ENCODE results near the gene FAM171A2.
"Not testable (repeated sequence)": the region's sequence is repeated elsewhere in the genome, so short reads cannot be mapped to it uniquely, and the experiment has no call there.

Gene FAM171A2

DNA sequence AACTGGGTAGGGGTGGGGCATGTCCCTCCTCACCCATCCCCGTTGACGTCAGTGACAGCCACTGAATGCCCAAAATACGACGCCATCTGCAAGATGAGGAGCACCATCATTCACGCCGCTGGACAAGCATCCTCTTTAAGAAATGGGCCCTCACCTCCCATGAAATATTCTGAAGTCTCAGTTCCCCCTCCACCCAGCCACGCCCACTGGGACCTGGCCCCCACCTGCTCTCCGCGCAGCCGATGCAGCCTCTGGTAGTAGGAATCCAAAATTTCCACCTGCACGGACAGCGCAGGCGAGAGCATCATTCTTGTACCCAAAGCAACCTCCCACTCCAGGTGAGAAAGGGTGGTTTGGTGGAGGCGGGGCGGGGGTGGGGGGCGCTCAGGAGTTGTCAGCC lies 20.2 kb upstream of the FAM171A2 start:
- DNase-seq (ENCODE audit: low read depth in 2 of 2): no peak

DNA sequence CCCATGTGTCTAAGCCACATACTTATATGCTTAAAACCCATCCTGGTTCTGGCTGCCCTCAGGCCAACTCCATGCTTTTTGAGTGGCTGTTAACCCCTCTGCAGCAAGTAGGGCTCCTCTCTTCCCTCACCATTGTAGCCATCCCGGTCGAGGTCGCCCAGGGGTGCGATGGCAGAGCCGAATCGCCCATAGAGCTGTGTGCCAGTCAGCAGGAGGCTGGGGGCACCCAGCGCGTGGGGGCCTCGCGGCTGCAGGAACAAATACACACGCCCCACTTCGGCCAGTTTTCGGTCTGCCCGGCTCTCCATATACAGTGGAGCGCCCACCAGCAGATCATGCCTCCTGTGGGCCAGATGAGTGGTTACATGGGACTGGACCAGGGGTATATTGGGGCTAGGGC lies 19.7 kb upstream of the FAM171A2 start:
- DNase-seq (ENCODE audit: low read depth in 2 of 2): no peak

DNA sequence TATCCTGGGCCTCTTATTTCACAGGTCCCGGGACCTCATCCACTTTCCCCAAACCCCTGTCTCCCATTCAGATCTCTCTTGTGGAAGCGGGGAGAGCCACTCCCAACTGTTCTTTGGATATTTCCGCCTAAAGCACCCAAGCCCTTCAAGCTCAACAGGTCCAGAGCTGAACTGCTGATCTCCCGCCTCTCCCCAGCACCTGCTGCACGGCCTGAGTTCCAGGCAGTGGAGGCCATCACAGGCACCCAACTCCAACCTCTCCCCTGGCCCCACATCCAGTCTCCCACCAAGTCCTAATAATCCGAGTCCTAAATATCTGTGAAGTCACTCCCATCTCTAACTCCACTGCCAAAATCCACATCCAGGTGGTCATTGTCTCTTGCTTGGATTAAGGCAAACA lies 19.3 kb upstream of the FAM171A2 start:
- DNase-seq (ENCODE audit: low read depth in 2 of 2): no peak

DNA sequence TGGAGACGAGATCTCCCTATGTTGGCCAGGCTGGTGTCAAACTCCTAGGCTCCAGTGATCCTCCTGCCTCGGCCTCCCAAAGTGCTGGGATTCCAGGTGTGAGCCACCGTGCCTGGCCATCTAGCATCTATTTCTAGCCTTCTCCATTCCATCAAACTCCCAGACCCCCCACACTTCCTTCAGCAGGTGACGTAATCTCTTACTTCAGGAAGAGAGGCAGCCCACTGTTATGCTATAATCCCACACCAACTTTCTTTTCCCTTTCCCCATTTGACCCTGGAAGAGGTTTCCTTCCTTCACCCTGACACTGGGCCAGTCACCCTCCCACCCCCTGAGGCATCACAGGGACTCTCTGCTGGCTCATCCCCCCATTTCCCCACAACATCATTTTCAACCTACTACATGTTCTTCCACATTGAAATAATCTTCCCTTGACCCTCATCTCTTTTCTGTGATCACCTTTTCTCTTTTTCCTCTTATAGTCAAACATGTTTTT lies 18.2 kb upstream of the FAM171A2 start:
- no peak for DNase-seq (ENCODE audit: low read depth in 2 of 2)

DNA sequence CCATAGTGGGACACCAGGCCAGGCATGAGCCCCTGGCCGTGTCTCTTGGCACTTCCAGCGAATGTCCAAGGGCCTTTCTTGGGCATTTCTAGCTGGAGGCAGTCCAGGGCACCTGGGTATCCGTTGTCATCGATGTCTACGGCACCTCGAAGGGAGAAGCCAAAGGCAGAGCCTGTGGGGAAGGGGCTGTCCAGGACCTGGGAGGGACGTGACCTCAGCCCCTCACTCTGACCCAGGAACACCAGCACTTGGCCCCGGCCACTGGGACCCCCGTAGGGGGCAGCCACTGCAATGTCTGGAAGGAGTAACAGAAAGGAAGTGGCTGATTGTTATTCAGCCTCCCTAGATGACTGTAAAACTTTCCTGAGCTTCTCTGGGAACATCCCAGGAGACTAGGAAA lies 17.1 kb upstream of the FAM171A2 start:
- DNase-seq (ENCODE audit: low read depth in 2 of 2): no peak

DNA sequence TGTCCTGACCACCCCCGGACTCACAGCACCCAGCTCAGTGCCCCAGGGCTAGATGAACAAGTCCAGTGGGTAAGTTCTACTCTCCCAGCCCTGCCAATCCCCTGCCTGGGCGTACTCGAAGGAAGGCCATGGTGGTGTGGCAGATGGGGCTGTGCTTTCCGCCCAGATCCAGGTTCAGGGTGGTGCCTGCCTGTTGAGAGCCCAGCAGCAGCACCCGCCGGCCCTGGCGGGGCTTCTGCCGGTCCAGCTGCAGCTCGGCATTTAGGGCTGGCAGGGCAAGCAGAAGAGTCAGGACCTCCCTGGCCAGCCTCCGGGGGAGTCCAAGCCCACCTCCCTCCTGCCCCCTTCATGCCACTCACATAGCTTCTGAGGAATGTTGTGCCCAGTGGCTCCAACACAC lies 16.2 kb upstream of the FAM171A2 start:
- DNase-seq (ENCODE audit: low read depth in 2 of 2): no peak

DNA sequence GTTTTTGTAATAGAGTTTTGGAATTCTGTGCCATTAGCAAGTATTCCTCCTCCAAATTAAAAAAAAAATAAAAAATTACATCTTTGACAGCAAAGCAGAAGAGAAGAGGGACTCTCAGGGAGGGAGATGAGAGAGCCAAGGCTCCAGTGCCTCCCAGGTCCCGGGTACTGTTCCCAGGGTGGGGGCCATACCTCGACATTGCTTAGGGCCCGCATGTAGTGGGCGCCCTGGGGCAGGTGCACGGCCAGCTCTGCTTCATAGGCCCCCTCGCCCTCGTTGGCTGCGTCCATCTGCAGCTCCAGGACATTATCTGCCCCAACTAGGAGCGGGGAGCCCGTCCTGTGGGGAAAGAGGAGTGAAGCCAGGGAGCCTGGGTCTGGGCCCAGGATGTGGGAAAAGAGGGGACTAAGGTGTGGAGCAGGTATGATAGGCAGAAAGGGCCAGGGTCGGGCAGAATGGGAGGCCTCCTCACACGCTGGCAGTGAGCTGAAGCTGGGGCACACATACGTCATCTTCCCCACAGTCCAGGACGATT lies 14.6 kb upstream of the FAM171A2 start:
- DNase-seq (ENCODE audit: low read depth in 2 of 2): no peak

DNA sequence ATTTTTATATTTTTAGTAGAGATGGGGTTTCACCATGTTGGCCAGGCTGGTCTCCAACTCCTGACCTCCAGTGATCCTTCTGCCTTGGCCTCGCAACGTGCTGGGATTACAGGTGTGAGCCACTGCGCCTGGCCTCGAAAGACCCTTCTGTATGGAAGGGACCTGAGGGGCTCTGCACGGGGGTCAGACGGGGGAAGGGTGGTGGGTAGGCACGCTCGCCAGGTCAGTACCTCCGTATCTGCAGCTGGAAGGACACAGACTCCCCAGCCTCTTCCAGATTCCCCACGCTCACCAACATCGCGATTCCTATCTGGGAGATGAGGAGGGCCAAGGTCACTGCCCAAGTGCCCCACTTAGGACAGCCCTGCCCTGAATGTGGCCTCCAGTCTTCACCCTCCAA lies 13.1 kb upstream of the FAM171A2 start:
- no peak for DNase-seq (ENCODE audit: low read depth in 2 of 2)

DNA sequence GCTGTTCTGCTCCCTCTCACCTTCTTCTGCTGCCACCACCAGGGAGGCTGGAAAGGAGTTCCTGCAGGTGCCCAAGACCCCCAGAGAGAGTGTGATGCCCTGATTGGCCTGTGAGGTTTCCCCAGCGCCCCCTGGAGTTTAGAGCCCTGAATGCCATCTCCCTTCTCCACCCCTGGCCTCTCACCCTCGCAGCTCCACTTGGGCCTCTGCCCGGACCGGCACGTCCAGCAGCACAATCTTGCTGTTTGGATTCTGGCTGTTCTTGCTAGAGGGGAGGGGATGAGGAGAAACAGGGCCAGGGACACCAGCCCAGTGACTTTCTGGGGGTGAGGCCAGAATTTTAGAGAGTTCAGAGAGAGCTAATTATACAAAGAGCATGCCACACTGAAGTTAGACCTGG lies 12.5 kb upstream of the FAM171A2 start:
- DNase-seq (ENCODE audit: low read depth in 2 of 2): no peak

DNA sequence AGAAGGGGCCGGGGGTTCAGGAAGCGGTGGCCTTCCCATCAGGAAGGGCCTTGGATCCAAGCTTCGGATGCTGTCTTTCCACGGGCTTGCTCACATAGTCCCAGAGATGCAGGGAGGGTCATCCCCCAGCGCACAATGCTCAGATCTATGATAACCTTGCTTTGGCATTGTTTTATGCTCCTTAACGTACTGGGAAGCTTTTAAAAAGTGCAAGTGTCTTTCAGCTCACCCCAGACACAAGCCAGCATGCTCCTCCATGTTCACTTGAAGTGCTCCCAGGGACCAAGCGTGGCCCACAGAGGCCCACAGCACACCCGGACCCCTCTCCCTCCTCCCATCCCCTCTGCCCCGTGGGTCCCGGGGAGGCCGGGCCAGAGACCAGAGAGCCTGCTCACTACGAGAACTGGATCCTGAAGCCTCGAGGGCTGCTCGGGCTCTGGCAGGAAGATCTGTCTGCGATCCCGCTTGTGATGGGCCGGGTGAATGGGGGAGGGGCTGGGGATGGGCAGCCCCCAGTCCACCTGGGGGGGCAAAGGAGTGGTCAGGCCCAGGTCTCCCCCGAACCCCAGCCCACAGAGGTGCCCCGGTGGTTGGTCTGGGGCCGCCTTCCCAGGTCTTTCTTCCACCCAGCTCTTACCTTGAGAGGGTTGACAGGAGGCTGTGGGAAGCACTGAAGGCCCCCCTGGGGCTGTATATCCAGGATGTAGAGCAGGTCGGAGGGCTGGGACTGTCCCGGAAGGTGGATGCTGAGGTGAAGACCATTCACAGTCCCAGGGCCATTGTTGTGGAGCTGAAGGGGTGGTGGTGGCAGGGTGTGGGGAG lies 11.8 kb upstream of the FAM171A2 start:
- DNase-seq (ENCODE audit: low read depth in 2 of 2): no peak

DNA sequence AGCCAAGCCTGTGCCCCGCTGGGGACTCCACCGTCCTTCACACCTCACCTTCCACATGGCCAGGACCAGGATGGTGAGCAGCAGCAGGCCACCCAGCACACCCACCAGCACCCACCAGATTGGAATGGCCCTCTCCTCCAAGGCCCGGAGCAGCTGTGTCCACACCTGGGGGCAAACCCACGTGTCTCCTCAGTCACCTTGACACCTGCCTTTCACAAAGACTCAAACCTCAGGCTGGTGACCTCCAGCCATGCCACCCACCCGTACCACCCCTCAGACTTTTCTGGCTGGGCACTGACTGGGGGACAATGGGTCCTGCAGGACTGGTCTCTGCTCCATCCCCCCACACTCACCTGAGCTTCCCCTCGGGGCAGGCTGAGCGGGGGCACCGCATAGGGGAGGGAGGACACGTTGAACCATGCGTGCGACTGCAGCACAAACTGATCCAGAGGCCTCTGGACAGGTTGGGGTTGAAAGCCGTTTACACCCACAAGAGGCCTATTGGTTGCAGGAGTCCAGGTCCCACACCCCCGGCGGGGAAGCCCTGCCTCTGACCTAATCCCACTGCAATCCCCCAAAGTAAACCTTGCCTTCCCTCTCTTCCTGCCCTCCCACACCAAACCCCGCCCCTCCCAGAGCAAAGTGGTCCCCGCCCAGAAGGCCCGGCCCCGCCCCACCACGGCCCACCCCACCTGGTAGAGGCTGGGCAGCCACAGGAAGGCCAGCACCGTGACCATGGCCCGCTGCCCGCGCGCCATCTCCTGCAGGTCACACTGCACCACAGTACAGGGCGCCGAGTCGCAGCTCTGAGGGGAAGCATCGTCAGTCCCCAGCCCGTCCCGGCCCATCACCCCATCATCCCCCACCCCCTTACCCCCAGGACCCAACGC lies 10.9 kb upstream of the FAM171A2 start:
- DNase-seq (ENCODE audit: low read depth in 2 of 2): no peak

DNA sequence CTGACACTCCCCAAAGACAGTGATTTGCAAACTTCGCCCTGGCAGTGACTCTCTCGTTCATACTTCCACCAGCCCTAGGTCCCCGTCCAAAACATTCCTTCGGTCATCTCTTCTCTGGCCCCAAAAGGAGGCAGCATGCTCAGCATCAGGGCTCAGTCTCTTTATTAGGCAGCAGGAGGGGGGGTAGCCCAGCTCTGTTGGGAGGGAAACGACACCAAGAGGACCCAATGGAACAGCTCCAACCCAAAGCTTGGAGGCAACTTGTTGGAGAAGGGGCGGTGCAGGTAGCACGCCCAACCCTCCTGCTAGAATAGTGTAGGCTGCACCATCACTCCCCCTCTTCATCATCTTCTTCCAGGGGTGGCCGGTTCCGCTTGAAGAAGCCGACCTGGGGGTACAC lies 8.4 kb upstream of the FAM171A2 start:
- DNase-seq (ENCODE audit: low read depth in 2 of 2): no peak

DNA sequence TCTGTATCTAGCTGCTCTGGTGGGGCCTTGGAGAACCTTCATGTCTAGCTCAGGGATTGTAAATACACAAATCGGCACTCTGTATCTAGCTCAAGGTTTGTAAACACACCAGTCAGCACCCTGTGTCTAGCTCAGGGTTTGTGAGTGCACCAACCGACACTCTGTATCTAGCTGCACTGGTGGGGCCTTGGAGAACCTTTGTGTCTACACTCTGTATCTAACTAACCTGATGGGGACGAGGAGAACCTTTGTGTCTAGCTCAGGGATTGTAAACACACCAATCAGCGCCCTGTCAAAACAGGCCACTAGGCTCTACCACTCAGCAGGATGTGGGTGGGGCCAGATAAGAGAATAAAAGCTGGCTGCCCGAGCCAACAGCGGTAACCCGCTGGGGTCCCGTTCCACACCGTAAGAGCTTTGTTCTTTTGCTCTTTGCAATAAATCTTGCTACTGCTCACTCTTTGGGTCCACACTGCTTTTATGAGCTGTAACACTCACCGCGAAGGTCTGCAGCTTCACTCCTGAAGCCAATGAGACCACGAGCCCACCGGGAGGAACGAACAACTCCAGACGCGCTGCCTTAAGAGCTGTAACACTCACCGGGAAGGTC lies 5.9 kb upstream of the FAM171A2 start:
- DNase-seq (ENCODE audit: low read depth in 2 of 2): not testable (repeated sequence)

DNA sequence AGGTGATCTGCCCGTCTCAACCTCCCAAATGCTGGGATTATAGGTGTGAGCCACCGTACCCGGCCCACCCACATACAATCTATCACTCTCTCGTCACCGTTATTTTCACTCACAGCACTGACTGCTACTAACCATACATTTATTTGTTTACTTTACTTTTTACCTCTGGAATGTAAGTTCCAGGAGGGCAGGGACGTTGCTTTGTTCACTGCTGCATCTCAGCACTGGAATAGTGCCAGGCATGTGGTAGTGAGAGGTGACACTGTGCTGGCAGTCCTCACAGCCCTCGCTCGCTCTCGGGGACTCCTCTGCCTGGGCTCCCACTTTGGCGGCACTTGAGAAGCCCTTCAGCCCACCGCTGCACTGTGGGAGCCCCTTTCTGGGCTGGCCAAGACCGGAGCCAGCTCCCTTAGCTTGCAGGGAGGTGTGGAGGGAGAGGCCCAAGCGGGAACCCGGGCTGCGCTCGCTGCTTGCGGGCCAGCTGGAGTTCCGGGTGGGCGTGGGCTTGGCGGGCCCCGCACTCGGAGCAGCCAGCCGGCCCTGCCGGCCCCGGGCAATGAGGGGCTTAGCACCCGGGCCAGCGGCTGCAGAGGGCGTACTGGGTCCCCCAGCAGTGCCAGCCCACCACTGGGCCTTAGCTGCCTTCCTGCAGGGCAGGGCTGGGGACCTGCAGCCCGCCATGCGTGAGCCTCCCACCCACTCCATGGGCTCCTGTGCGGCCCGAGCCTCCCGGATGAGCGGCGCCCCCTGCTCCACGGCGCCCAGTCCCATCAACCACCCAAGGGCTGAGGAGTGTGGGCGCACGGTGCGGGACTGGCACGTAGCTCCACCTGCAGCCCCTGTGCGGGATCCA lies 5.0 kb upstream of the FAM171A2 start:
- not testable (repeated sequence) for DNase-seq (ENCODE audit: low read depth in 2 of 2)

DNA sequence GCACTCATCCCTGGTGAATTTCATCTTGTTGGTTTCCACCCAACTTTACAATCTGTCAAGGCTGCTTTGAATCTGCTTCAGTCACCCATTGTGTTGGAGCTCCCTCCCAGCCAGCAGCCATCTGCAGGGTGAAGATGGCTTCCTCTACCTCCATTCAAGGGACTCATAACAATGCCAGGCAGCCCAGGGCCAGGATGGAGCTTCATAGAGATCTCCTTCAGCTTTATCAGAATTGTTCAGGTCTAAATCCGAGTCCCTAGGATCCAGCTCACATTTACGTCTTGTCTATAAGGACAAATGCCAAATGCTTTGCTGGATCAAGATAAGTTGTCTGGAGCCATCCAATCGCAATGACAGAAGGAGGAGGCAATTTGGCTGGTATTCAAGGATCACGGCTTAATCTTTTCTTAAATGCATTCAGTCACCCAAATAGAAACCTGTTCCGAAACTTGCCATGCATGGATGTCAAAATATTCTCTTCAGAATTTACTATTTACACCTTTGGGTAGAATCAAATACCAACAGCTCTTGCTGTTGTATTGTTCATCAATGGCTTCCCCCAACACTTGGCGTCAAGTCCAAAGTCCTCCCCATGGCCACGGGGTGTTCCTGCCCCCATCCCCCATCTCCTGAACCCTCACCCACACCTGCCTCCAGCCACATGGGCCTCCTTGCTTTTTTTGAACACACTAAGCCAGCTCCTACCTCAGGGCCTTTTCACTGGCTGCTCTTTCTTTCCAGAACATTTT lies 3.8 kb upstream of the FAM171A2 start:
- no peak for DNase-seq (ENCODE audit: low read depth in 2 of 2)

DNA sequence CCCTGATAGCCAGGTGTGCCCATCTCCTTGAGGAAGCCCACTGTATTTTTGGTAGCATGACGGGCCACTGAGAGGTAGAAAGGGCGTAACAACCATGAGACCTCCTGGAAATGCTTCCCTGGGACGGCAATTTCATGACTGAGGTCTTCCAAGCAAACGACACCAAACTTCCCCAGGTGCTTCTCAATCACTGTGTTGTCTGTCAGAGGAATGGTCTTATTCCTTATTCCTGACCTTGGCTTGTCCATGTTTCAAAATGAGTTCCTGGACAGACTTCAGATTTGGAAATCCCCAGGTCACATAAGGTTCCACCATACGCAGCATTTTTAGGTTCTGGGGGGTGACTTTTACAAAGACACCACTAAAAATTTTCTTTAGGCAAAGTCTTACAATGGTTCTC lies 1.4 kb upstream of the FAM171A2 start:
- not testable (repeated sequence) for DNase-seq (ENCODE audit: low read depth in 2 of 2)

DNA sequence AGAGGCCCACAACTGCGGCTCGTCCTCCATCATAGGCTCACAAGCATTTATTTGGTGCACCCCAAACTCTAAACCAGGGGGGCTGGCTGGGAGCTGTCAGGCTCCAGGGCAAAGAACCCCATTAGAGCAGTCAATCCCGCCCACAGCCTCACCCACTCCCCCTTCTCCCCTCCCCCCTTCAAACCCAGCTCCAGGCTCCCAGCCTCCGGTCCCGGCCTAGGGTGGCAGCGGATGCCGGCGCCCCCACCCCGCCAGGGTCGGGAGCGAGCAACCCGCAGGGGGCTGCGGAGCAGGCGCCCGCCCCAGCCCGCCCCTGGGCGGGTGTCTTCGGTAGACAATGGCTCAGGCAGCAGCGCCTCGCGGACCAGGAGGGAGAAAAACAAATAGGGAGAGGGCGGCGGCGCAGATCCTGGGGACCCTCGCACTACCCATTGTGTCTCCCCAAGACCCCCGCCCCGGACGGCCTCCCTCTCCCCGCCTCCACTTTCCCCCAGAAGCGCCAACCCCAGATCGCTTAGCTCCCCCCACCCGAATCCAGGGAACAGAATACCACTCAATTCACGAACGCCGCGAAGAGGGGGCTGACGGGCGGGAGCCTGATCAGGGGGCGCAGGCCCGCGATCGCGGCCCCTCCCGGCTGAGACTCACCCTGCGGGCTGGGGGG lies 572 bp downstream of the FAM171A2 start:
- no peak for DNase-seq (ENCODE audit: low read depth in 2 of 2)

DNA sequence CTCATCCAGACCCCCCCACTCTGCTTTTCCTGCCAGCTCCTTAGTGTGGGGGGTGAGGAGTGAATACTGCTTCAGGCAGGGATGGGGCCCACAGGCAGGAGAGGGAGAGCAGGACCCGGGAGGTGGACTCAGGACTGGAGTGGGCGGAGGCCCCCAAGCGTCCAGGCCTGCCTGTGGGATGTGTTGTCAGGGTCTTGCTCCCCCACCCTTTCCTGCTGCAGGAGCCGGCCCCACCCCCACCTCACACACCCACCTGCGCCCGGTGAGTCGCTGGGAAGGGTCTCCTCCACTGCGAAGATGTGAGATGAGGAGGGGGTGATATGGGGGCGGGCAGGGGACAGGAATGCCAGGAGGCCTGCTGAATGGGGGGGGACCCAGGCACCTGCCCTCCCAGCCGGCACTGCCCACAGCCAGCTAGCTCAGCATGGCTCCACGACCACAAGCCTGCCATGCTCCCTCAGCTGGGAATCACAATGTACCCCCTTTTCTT lies 1.1 kb downstream of the FAM171A2 start:
- no peak for DNase-seq (ENCODE audit: low read depth in 2 of 2)

All from stimulated activated CD4-positive, alpha-beta T cell treated with anti-CD3 and anti-CD28 coated beads, Interleukin-4, amount 100 ng/mL, for 48 hours (primary cell).